H1 (cell line): ENCODE measurements around the gene ARHGAP5. TPM values are rescaled to one million over a fixed set of nuclear protein-coding genes. Genes with fewer than 3 reads are reported as not detected.

Source experiments
- CTCF ChIA-PET: fragments of 300-600 bp; sonication (Branson Sonifier 250); formaldehyde crosslinking; loops from one replicate; lab custom pipeline; 2021; ENCODE audit not compliant: partially characterized antibody; lab: Charles Lee
- POLR2A ChIA-PET: fragments of 300-600 bp; sonication (Branson Sonifier 250); formaldehyde crosslinking; loops from one replicate; lab custom pipeline; 2021; ENCODE audit warnings: inconsistent platforms; ENCODE audit not compliant: partially characterized antibody; lab: Charles Lee
- DNase-seq, 2 experiments: peaks; one replicate each; pipeline versions ENCODE4 v3.0.0 to v3.0.0-alpha.2; 2010 to 2022; ENCODE audit warnings: low spot score in 2 of 2, low read depth in 1 of 2, mixed read lengths in 1 of 2
- FAIRE-seq: peaks from 2 replicates; lab custom pipeline; 2011; peaks lifted over from hg19 to GRCh38; lab: Jason Lieb, UNC
- H2AFZ ChIP-seq: 2 replicates; pipeline ENCODE4 v1.8.1; 2012; ENCODE audit warnings: low read length, inconsistent platforms
- H2AK5ac ChIP-seq: 2 replicates; pipeline ENCODE4 v1.6.1; 2013; ENCODE audit warnings: low read depth, low read length
- H2BK120ac ChIP-seq: replicated peaks from 2 replicates; pipeline ENCODE3; 2013; ENCODE audit warnings: low read depth, low read length, inconsistent platforms
- H2BK12ac ChIP-seq: 2 replicates; pipeline ENCODE4 v1.6.1; 2013; ENCODE audit warnings: low read depth, low read length
- H2BK15ac ChIP-seq: 2 replicates; pipeline ENCODE4 v1.6.1; 2013; ENCODE audit warnings: low read length
- H2BK20ac ChIP-seq: 2 replicates; pipeline ENCODE4 v1.6.1; 2013; ENCODE audit warnings: low read length
- H2BK5ac ChIP-seq: 2 replicates; pipeline ENCODE4 v1.6.1; 2013; ENCODE audit warnings: low read depth, low read length
- H3K14ac ChIP-seq: 2 replicates; pipeline ENCODE4 v1.6.1; 2013; ENCODE audit warnings: inconsistent platforms; ENCODE audit not compliant: insufficient read length
- H3K18ac ChIP-seq: 2 replicates; pipeline ENCODE4 v1.6.1; 2013; ENCODE audit warnings: low read length; ENCODE audit errors: extremely low read depth
- H3K23ac ChIP-seq: 2 replicates; pipeline ENCODE4 v1.6.1; 2013; ENCODE audit warnings: inconsistent platforms; ENCODE audit not compliant: insufficient read length
- H3K23me2 ChIP-seq: 2 replicates; pipeline ENCODE4 v1.6.1; 2013; ENCODE audit warnings: low read depth, low read length
- H3K27ac ChIP-seq: 2 replicates; pipeline ENCODE4 v1.6.1; 2011; ENCODE audit warnings: low read depth, low read length, inconsistent platforms
- H3K27me3 ChIP-seq, 4 experiments: replicated peaks in 1 of 4; 1 replicate in 1 of 4; 2 replicates in 3 of 4; pipeline versions ENCODE4 v1.6.1 to v1.8.1; 2011 to 2013; ENCODE audit warnings: low read length in 3 of 4, mild to moderate bottlenecking in 3 of 4, inconsistent platforms in 2 of 4, mixed read lengths in 2 of 4, moderate library complexity in 1 of 4; ENCODE audit not compliant: control insufficient read depth in 3 of 4, insufficient read depth in 3 of 4; ENCODE audit errors: extremely low read depth in 1 of 4
- H3K36me3 ChIP-seq, 4 experiments: 2 replicates each; pipeline versions ENCODE4 v1.6.1 to v1.8.1; 2011 to 2013; ENCODE audit warnings: mild to moderate bottlenecking in 4 of 4, low read length in 3 of 4, moderate library complexity in 2 of 4, control low read depth in 1 of 4, inconsistent platforms in 1 of 4; ENCODE audit not compliant: insufficient read depth in 4 of 4, control insufficient read depth in 2 of 4
- H3K4ac ChIP-seq: replicated peaks from 2 replicates; pipeline ENCODE3; 2013; ENCODE audit warnings: low read length, low read depth, mixed read lengths, inconsistent platforms; ENCODE audit not compliant: insufficient read length
- H3K4me1 ChIP-seq, 4 experiments: replicated peaks in 1 of 4; 1 replicate in 1 of 4; 2 replicates in 3 of 4; pipeline versions ENCODE4 v1.6.1 to v1.8.1; 2011 to 2013; ENCODE audit warnings: low read length in 3 of 4, inconsistent platforms in 2 of 4, mixed read lengths in 1 of 4; ENCODE audit not compliant: insufficient read depth in 4 of 4, control insufficient read depth in 3 of 4
- H3K4me2 ChIP-seq, 2 experiments: 2 replicates each; pipeline versions ENCODE4 v1.6.1 to v1.8.1; 2011 to 2013; ENCODE audit warnings: low read depth in 2 of 2, low read length in 2 of 2, control low read depth in 1 of 2, inconsistent platforms in 1 of 2, mild to moderate bottlenecking in 1 of 2; ENCODE audit not compliant: insufficient read depth in 1 of 2
- H3K4me3 ChIP-seq, 4 experiments: fragments of 200-600, 300-600 bp in 1 of 4; sonication (generic), shearing (Covaris generic), sonication (Bioruptor Twin) in 1 of 4; 2 replicates each; pipeline versions ENCODE4 v1.5.1 to v1.8.1; 2011 to 2016; ENCODE audit warnings: low read length in 4 of 4, low read depth in 3 of 4, control low read depth in 2 of 4, inconsistent platforms in 2 of 4, mild to moderate bottlenecking in 2 of 4, mixed read lengths in 1 of 4, moderate library complexity in 1 of 4; ENCODE audit not compliant: insufficient read depth in 2 of 4; ENCODE audit errors: extremely low read depth in 1 of 4
- H3K56ac ChIP-seq: replicated peaks from 2 replicates; pipeline ENCODE3; 2013; ENCODE audit warnings: low read depth, mild to moderate bottlenecking, mixed read lengths, low read length, inconsistent platforms; ENCODE audit not compliant: insufficient read length
- H3K79me1 ChIP-seq: 2 replicates; pipeline ENCODE4 v1.6.1; 2013; ENCODE audit warnings: low read depth, low read length, control low read depth
- H3K79me2 ChIP-seq, 2 experiments: 2 replicates each; pipeline versions ENCODE4 v1.6.1 to v1.8.1; 2012 to 2013; ENCODE audit warnings: low read length in 2 of 2, mild to moderate bottlenecking in 2 of 2, inconsistent platforms in 1 of 2; ENCODE audit not compliant: insufficient read depth in 2 of 2, control insufficient read depth in 1 of 2
- H3K9ac ChIP-seq, 4 experiments: replicated peaks in 1 of 4; 1 replicate in 1 of 4; 2 replicates in 3 of 4; pipeline versions ENCODE4 v1.6.1 to v1.8.1; 2011 to 2013; ENCODE audit warnings: low read depth in 3 of 4, low read length in 3 of 4, control low read depth in 2 of 4, mild to moderate bottlenecking in 2 of 4, moderate library complexity in 2 of 4, inconsistent platforms in 1 of 4; ENCODE audit errors: extremely low read depth in 1 of 4
- H3K9me3 ChIP-seq, 2 experiments: 2 replicates each; pipeline versions ENCODE4 v1.6.1 to v1.8.1; 2012 to 2013; ENCODE audit warnings: mild to moderate bottlenecking in 2 of 2, moderate library complexity in 2 of 2, control low read depth in 1 of 2, inconsistent platforms in 1 of 2, low read depth in 1 of 2, low read length in 1 of 2, mixed read lengths in 1 of 2; ENCODE audit not compliant: insufficient read depth in 2 of 2
- H4K20me1 ChIP-seq, 2 experiments: replicated peaks in 1 of 2; 2 replicates each; pipeline versions ENCODE3 to v1.8.1; 2011 to 2013; ENCODE audit warnings: inconsistent platforms in 2 of 2, low read length in 2 of 2, mild to moderate bottlenecking in 1 of 2; ENCODE audit not compliant: insufficient read depth in 2 of 2, control insufficient read depth in 1 of 2
- H4K5ac ChIP-seq: 2 replicates; pipeline ENCODE4 v1.6.1; 2013; ENCODE audit warnings: low read length, low read depth, mixed read lengths, inconsistent platforms; ENCODE audit not compliant: insufficient read length
- H4K8ac ChIP-seq: 2 replicates; pipeline ENCODE4 v1.8.0; 2013; ENCODE audit warnings: mild to moderate bottlenecking, moderate library complexity, low read length, inconsistent platforms; ENCODE audit not compliant: insufficient read depth; ENCODE audit errors: extremely low read depth
- H4K91ac ChIP-seq: replicated peaks from 2 replicates; pipeline ENCODE3; 2013; ENCODE audit warnings: low read length, mixed read lengths, inconsistent platforms; ENCODE audit not compliant: insufficient read length
- ASH2L ChIP-seq: fragments of 200-600, 300-600 bp; sonication (generic); IDR thresholded peaks from one replicate; pipeline ENCODE4 v1.7.1; 2017; ENCODE audit warnings: low read length
- JUND ChIP-seq: IDR thresholded peaks from 2 replicates; pipeline ENCODE4 v1.6.1; 2011; ENCODE audit warnings: mild to moderate bottlenecking, improper control_type of control experiment, low read length
- SP1 ChIP-seq: IDR thresholded peaks from 2 replicates; pipeline ENCODE4 v1.6.1; 2011; ENCODE audit warnings: low read depth, low read length
- SP4 ChIP-seq: IDR thresholded peaks from 2 replicates; pipeline ENCODE4 v1.6.1; 2012; ENCODE audit warnings: low read length, inconsistent platforms
- WGBS, 2 experiments: shearing (Covaris generic) in 1 of 2; methylation state at CpG; one replicate each; pipeline versions ENCODE4 v1.1.6 to v1.1.7; 2013 to 2015; ENCODE audit warnings: low lambda C conversion rate in 2 of 2, mixed read lengths in 2 of 2, inconsistent platforms in 1 of 2, low coverage in 1 of 2, missing lambda C conversion rate in 1 of 2; ENCODE audit not compliant: insufficient replicate concordance in 2 of 2, insufficient coverage in 1 of 2, insufficient read length in 1 of 2; ENCODE audit errors: extremely low coverage in 1 of 2, missing lambda C conversion rate in 1 of 2; 5-methylcytosine and 5-hydroxymethylcytosine counted together
- polyA plus RNA-seq, 7 experiments: library from polyadenylated mRNA; depleted of rRNA in 3 of 7; stranded (reverse) in 5 of 7; unstranded in 2 of 7; fragments of >200 nt in 5 of 7; fragments of 200-250 nt in 2 of 7; gene quantifications; 1 replicate in 5 of 7; 2 replicates in 1 of 7; 4 replicates in 1 of 7; pipeline versions ENCODE4 v1.2.1 to v1.2.3, GENCODE V29; 2011 to 2013; ENCODE audit warnings: missing spikeins in 2 of 7, mixed read lengths in 2 of 7
- total RNA-seq: library from RNA; stranded (reverse); fragmentation: NEBNext Ultra II Directional; extraction: Animal tissue kit (Norgen Biotek cat#: 25700); gene quantifications from 2 replicates; pipeline ENCODE4 v1.2.1, GENCODE V29; 2021

Gene ARHGAP5
- total and polyA plus RNA-seq, 2 of the 8 experiments (the other 6 are each of a cell fraction or from before 2014, with no cell fraction given) = 7.8 to 77.3 TPM

- H3K4ac ChIP-seq = no peak overlapping the region
- H3K4me3 ChIP-seq = no peak overlapping the region
- H3K18ac ChIP-seq = no peak overlapping the region
- WGBS, 2 experiments = 96% methylated on average over 2 of the region's 2 CpGs; no CpG with 5 or more reads in 1 of the 2 experiments
- H3K79me2 ChIP-seq = no peaks in the 10 kb centered on the region
- TF ChIP-seq JUND (no peak), SP4 (no peak), ASH2L (no peak), SP1 (no peak)
- no peak overlapping the region for H3K27ac ChIP-seq
- H2AK5ac ChIP-seq = no peak overlapping the region
- H2BK12ac ChIP-seq = no peak overlapping the region
- H3K79me1 ChIP-seq = no peaks in the 10 kb centered on the region
- DNase-seq (no peak), FAIRE-seq (no peak)
- no peaks in the 10 kb centered on the region for H3K9me3 ChIP-seq
- no peak overlapping the region for H4K5ac ChIP-seq
- H3K27me3 ChIP-seq = no peaks in the 10 kb centered on the region
- H3K23ac ChIP-seq = no peak overlapping the region
- no peaks in the 10 kb centered on the region for H3K36me3 ChIP-seq
- H3K4me1 ChIP-seq = no peaks in the 10 kb centered on the region
- POLR2A ChIA-PET = no interaction called here
- no peak overlapping the region for H2BK120ac ChIP-seq
- H3K9ac ChIP-seq = no peak overlapping the region
- H4K8ac ChIP-seq = no peak overlapping the region
- CTCF ChIA-PET = interaction anchor here (0.6 kb wide), 1 partner anchor 464 kb away, joined by 3 read pairs; no protein-coding TSS in a partner anchor
- H3K4me2 ChIP-seq = no peak overlapping the region
- H4K20me1 ChIP-seq = no peaks in the 10 kb centered on the region
- no peaks in the 10 kb centered on the region for H3K23me2 ChIP-seq
- no peak overlapping the region for H2BK15ac ChIP-seq
- H2AFZ ChIP-seq = no peak overlapping the region
- H3K56ac ChIP-seq = no peak overlapping the region
- no peak overlapping the region for H2BK5ac ChIP-seq
- no peak overlapping the region for H2BK20ac ChIP-seq
- no peak overlapping the region for H3K14ac ChIP-seq
- H4K91ac ChIP-seq = no peak overlapping the region
Observed at GRCh38 chr14:32068708-32069107, 8.4 kb upstream of the ARHGAP5 start.
